OCI-LY1 (cell line): ENCODE data around the gene CAMK2D.

Experiments
- H2AFZ ChIP-seq: fragments of 200-600 bp; sonication (generic), shearing (Covaris generic); 2 replicates; pipeline ENCODE4 v1.6.0; 2014; ENCODE audit warnings: antibody characterized with exemption, mild to moderate bottlenecking, low read length
- H3F3A ChIP-seq: fragments of 200-600 bp; sonication (generic), shearing (Covaris generic); 2 replicates; pipeline ENCODE4 v1.6.0; 2014; ENCODE audit warnings: mild to moderate bottlenecking, antibody characterized with exemption, low read length, moderate library complexity; ENCODE audit not compliant: insufficient read depth
- H3K27ac ChIP-seq: fragments of 200-600 bp; sonication (generic); 2 replicates; pipeline ENCODE4 v1.5.1; 2014; ENCODE audit warnings: low read length, mixed run types, mild to moderate bottlenecking, low read depth; ENCODE audit not compliant: poor library complexity, severe bottlenecking
- H3K27me3 ChIP-seq: fragments of 200-600 bp; sonication (generic); 2 replicates; pipeline ENCODE4 v1.6.0; 2014; ENCODE audit warnings: antibody characterized with exemption, mild to moderate bottlenecking, low read length, moderate library complexity; ENCODE audit not compliant: insufficient read depth
- H3K36me3 ChIP-seq: fragments of 200-600 bp; sonication (generic); 2 replicates; pipeline ENCODE4 v1.6.1; 2014; ENCODE audit warnings: mild to moderate bottlenecking, antibody characterized with exemption, low read length, moderate library complexity, mixed read lengths; ENCODE audit not compliant: insufficient read depth
- H3K4me1 ChIP-seq: fragments of 200-600 bp; sonication (generic); 2 replicates; pipeline ENCODE4 v1.5.1; 2014; ENCODE audit warnings: mild to moderate bottlenecking, low read length, moderate library complexity; ENCODE audit not compliant: insufficient read depth, severe bottlenecking
- H3K4me2 ChIP-seq: fragments of 200-600 bp; sonication (generic), shearing (Covaris generic); 2 replicates; pipeline ENCODE4 v1.6.1; 2014; ENCODE audit warnings: low read length
- H3K4me3 ChIP-seq: fragments of 200-600 bp; sonication (generic); 2 replicates; pipeline ENCODE4 v1.5.1; 2014; ENCODE audit warnings: low read length, low read depth, mild to moderate bottlenecking, mixed read lengths; ENCODE audit not compliant: poor library complexity, severe bottlenecking
- H3K79me2 ChIP-seq: fragments of 200-600 bp; shearing (Covaris generic); 2 replicates; pipeline ENCODE4 v1.6.1; 2016; ENCODE audit warnings: mixed run types, low read length, mixed read lengths; ENCODE audit not compliant: insufficient read depth
- H3K9ac ChIP-seq: fragments of 200-600 bp; sonication (generic), shearing (Covaris generic); 2 replicates; pipeline ENCODE4 v1.6.1; 2014; ENCODE audit warnings: mild to moderate bottlenecking, low read length, mixed read lengths
- H3K9me2 ChIP-seq: fragments of 200-600 bp; sonication (generic), shearing (Covaris generic); 2 replicates; pipeline ENCODE4 v1.6.1; 2014; ENCODE audit warnings: low read depth, mild to moderate bottlenecking, low read length, mixed read lengths
- H3K9me3 ChIP-seq: fragments of 200-600 bp; shearing (Covaris generic); 2 replicates; pipeline ENCODE4 v1.6.1; 2014; ENCODE audit warnings: low read length, mixed read lengths
- H4K20me1 ChIP-seq: fragments of 200-600 bp; sonication (generic), shearing (Covaris generic); 2 replicates; pipeline ENCODE4 v1.6.0; 2016; ENCODE audit warnings: mild to moderate bottlenecking, low read length; ENCODE audit not compliant: insufficient read depth
- EZH2 ChIP-seq: fragments of 200-600 bp; sonication (generic), shearing (Covaris generic); IDR thresholded peaks from 2 replicates; pipeline ENCODE4 v1.8.0; 2017; ENCODE audit warnings: borderline replicate concordance, mixed run types, mild to moderate bottlenecking, antibody characterized with exemption, low read length, moderate library complexity, mixed read lengths
- TF ChIP-seq, protein P1 (sequence below): fragments of 200-600 bp; sonication (generic), shearing (Covaris generic); IDR thresholded peaks from 2 replicates; pipeline ENCODE4 v1.5.1; 2017; ENCODE audit warnings: mild to moderate bottlenecking, antibody characterized with exemption, low read length, moderate library complexity, mixed read lengths

Gene CAMK2D

DNA sequence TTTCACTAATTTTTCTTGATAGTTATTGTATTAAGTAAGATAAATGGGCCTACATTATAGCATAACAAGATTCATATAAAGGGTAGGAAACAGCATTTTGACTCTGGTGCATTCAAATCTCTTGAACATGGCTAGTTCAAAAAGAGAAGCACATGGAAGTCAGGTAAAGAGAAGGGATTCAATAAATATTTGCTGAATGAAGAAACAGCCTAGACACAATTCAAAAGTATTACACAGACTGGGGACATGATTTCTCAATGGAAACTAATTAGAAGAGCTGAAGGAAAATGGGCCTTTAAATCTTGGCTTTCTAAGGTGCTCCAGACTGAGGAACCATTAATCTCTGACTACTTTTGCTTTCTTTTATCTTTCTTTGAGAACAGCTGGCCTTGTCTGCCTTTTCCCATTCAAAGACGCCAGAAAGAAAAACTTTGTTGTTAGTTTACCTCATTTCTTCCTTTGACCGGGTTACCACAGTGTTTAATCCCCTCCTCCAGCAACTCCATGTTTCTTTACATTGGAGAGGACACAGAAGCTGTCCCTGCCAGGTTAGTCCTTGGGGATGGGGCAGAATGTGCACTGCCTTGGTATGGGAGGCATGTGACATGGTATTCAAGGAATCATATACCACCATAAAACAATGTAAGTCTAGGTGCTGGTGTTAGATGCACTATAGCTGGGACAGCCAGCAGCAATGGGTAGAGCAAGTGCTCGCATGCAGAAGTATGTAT lies 264.2 kb downstream of the CAMK2D start:
- H3K4me1 ChIP-seq: no peaks in the 10 kb centered on the region
- no peak overlapping the region for H3K27ac ChIP-seq
- no peaks in the 10 kb centered on the region for H3K9me2 ChIP-seq
- H3K27me3 ChIP-seq: no peaks in the 10 kb centered on the region
- H3K4me3 ChIP-seq: no peak overlapping the region
- H3K9me3 ChIP-seq: peaks cover 3% of the 10 kb centered on the region; the same call in 1 of the 2 replicates
- no peak overlapping the region for H3K4me2 ChIP-seq
- H3K9ac ChIP-seq: no peak overlapping the region
- H3K79me2 ChIP-seq: no peaks in the 10 kb centered on the region
- H3K36me3 ChIP-seq: peaks cover 69% of the 10 kb centered on the region
- no peaks in the 10 kb centered on the region for H4K20me1 ChIP-seq
- no peaks in the 10 kb centered on the region for H3F3A ChIP-seq
- TF ChIP-seq, protein P1, sequence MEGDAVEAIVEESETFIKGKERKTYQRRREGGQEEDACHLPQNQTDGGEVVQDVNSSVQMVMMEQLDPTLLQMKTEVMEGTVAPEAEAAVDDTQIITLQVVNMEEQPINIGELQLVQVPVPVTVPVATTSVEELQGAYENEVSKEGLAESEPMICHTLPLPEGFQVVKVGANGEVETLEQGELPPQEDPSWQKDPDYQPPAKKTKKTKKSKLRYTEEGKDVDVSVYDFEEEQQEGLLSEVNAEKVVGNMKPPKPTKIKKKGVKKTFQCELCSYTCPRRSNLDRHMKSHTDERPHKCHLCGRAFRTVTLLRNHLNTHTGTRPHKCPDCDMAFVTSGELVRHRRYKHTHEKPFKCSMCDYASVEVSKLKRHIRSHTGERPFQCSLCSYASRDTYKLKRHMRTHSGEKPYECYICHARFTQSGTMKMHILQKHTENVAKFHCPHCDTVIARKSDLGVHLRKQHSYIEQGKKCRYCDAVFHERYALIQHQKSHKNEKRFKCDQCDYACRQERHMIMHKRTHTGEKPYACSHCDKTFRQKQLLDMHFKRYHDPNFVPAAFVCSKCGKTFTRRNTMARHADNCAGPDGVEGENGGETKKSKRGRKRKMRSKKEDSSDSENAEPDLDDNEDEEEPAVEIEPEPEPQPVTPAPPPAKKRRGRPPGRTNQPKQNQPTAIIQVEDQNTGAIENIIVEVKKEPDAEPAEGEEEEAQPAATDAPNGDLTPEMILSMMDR: no peak
- no peak for TF ChIP-seq EZH2
- no peak overlapping the region for H2AFZ ChIP-seq

DNA sequence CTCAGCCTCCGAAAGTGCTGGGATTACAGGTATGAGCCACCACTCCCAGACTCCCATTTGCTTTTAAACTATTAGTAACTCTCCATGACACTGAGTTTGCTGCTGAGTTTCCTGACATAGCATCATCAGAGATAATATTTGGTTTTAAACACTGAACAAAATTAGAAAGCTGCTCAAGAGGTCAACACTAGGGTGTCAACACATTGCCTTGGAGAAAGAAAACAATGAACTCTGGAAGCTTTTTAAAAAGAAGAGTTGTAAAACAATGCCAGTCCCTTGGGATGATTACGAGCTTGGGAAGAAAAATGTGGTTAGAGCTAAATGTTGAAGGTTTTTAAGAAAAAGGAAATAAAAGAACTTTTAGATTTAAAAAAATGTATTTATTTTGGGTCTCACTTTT lies 264.8 kb downstream of the CAMK2D start:
- Histone ChIP-seq H3K4me1 (no peaks in the 10 kb centered on the region), H3K9me3 (0 out of 2 replicates have a peak, but pooled peaks cover 3% of the 10 kb centered on the region), H3K27me3 (no peaks in the 10 kb centered on the region), H3F3A (no peaks in the 10 kb centered on the region), H3K9ac (no peak overlapping the region), H3K27ac (no peak overlapping the region), H2AFZ (no peak overlapping the region), H3K4me3 (no peak overlapping the region), H4K20me1 (no peaks in the 10 kb centered on the region), H3K36me3 (peaks cover 64% of the 10 kb centered on the region), H3K9me2 (no peaks in the 10 kb centered on the region), H3K79me2 (no peaks in the 10 kb centered on the region), H3K4me2 (no peak overlapping the region)
- TF ChIP-seq, protein P1: no peak
- TF ChIP-seq EZH2: no peak

- Histone ChIP-seq H3K27ac (no peak overlapping the region), H3K4me2 (no peak overlapping the region), H3K9ac (no peak overlapping the region), H3K4me1 (no peaks in the 10 kb centered on the region), H3K36me3 (peaks cover 55% of the 10 kb centered on the region), H2AFZ (no peak overlapping the region), H3K9me2 (no peaks in the 10 kb centered on the region), H3K79me2 (no peaks in the 10 kb centered on the region), H3K27me3 (no peaks in the 10 kb centered on the region), H3F3A (no peaks in the 10 kb centered on the region), H3K4me3 (no peak overlapping the region), H3K9me3 (0 out of 2 replicates have a peak, but pooled peaks cover 3% of the 10 kb centered on the region), H4K20me1 (no peaks in the 10 kb centered on the region)
- no peak for TF ChIP-seq EZH2
- TF ChIP-seq, protein P1: no peak
Measured at GRCh38 chr4:113495790-113496189, 265.7 kb downstream of the CAMK2D start.
